Measurements from ENCODE around the gene ADGRD2. TPM values are rescaled to one million over a fixed set of nuclear protein-coding genes. Genes with fewer than 3 reads are reported as not detected.

ADGRD2 gene
- polyA plus RNA-seq, 2 of the 4 experiments (the other 2 are of a cell fraction), result not detected

DNA sequence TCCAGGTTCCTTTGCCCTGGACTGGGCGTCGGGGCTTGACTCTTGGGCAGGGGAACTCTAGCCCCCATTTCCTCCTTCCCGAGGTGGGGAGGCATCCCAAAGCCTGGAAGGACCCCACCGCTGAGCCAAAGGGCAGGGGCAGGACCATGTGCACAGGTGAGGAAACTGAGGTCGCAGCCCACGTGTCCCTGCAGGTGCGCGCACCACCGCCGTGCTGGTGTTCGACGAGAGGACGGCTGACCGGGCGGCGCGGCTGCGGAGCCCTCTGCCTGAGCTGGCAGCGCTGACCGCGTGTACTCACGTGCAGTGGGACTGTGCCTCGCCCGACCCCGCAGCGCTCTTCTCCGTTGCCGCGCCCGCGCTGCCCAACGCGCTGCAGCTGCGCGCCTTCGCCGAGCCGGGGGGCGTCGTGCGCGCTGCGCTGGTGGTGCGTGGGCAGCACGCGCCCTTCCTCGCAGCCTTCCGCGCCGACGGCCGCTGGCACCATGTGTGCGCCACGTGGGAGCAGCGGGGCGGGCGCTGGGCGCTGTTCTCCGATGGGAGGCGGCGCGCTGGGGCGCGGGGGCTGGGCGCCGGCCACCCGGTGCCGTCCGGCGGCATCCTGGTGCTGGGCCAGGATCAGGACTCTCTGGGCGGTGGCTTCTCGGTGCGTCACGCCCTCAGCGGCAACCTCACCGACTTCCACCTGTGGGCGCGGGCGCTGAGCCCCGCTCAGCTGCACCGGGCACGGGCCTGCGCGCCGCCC is 2.8 kb downstream of the ADGRD2 start (continued):
- TF ChIP-seq CHD2 (IDR thresholded peaks at IDR 0.05; ENCODE audit: low read length, partially characterized antibody) (no peak), ESRRA (IDR thresholded peaks at IDR 0.05; ENCODE audit: borderline replicate concordance, low read length) (no peak), PHF8 (IDR thresholded peaks at IDR 0.05; ENCODE audit: borderline replicate concordance, low read depth) (no peak), KDM1A (IDR thresholded peaks at IDR 0.05; ENCODE audit: low read depth) (no peak), JUN (IDR thresholded peaks at IDR 0.05) (no peak), CHD4 (IDR thresholded peaks at IDR 0.05; ENCODE audit: borderline replicate concordance) (no peak), CBX8 (IDR thresholded peaks at IDR 0.05) (no peak), NPAS2 (CRISPR knock-in tag; IDR thresholded peaks at IDR 0.05; ENCODE audit: borderline replicate concordance) (peak; percentile 49; the same call in 1 of the 2 replicates)
- TF ChIP-seq, protein P1, sequence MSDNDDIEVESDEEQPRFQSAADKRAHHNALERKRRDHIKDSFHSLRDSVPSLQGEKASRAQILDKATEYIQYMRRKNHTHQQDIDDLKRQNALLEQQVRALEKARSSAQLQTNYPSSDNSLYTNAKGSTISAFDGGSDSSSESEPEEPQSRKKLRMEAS (IDR thresholded peaks at IDR 0.05), result peak; percentile 76

DNA sequence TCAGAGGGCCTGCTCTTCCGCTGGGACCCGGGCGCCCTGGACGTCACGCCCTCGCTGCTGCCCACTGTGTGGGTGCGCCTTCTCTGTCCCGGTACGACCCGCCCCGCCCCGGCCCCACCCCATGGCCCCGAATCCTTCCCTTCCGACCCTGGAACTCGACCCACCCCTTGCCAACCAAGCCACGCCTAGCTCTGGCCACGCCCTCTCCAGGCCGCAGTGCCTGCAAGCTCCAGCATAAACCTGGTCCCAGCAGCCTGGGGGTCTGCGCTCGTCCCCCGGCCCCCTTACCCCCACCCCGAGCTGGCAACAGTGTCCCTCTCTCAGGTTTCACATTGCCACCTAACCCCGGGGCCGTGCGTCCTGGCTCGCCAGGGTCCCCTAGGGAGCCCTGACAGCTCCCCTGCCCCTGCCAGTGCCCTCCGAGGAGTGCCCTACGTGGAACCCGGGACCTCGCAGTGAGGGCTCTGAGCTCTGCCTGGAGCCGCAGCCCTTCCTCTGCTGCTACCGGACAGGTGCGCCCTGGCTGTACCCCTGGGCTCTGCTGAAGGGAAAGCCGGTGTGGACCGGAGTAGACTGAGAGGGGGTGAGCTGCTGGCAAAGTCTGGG is 3.4 kb downstream of the ADGRD2 start:
- DNase-seq (ENCODE audit: low read depth in 1 of 2, low spot score in 1 of 2) (peak; percentile 71 to 75), FAIRE-seq (no peak), ATAC-seq (peak; percentile 70 to 88)
- peak overlapping the region; percentile 79 to 84 for H3K27ac ChIP-seq
- peak overlapping the region; percentile 61 for H3K4me3 ChIP-seq
- peak overlapping the region; percentile 84 for H3K4me2 ChIP-seq
- H3K9me3 ChIP-seq, result no peaks in the 10 kb centered on the region
- TF ChIP-seq CBX8 (IDR thresholded peaks at IDR 0.05) (no peak), HOXB13 (CRISPR knock-in tag; IDR thresholded peaks at IDR 0.05; ENCODE audit: low read depth) (no peak), GATA3 (IDR thresholded peaks at IDR 0.05; ENCODE audit: borderline replicate concordance) (no peak)
- TF ChIP-seq, protein P2, sequence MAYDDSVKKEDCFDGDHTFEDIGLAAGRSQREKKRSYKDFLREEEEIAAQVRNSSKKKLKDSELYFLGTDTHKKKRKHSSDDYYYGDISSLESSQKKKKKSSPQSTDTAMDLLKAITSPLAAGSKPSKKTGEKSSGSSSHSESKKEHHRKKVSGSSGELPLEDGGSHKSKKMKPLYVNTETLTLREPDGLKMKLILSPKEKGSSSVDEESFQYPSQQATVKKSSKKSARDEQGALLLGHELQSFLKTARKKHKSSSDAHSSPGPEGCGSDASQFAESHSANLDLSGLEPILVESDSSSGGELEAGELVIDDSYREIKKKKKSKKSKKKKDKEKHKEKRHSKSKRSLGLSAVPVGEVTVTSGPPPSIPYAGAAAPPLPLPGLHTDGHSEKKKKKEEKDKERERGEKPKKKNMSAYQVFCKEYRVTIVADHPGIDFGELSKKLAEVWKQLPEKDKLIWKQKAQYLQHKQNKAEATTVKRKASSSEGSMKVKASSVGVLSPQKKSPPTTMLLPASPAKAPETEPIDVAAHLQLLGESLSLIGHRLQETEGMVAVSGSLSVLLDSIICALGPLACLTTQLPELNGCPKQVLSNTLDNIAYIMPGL (CRISPR knock-in tag; IDR thresholded peaks at IDR 0.05; ENCODE audit: borderline replicate concordance), result no peak
- ChIA-PET CTCF (interaction anchor here (0.5 to 2.4 kb wide), 10 partner anchors 9 to 98 kb away, joined by 3 to 13 read pairs (median 4); partner anchors contain the start of gene PSMB7), POLR2A (interaction anchor here (0.6 kb wide), 3 partner anchors 16 to 357 kb away, joined by 3 to 5 read pairs (median 3); no protein-coding TSS in a partner anchor)
- 77% methylated on average over 7 of the region's 35 CpGs for WGBS (ENCODE audit: missing lambda C conversion rate)
- H3K4me1 ChIP-seq, result peaks cover 7% of the 10 kb centered on the region; the same call in 2 of the 3 replicates

DNA sequence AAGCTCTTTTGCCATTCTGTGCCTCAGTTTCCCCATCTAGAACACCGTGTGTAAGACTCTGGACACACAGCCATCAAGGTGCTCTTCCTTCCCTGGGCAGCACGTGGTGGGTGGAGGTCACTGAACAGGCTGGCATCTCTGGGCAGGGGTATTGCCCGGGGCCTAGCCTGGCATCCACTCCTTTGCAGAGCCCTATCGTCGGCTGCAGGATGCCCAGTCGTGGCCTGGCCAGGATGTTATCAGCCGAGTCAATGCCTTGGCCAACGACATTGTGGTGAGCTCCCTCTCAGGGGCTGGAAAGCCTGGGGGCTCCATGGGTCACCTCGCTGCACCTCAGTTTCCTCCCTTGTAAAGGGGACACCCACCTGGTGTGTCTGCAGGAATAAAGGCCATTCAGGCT is 4.0 kb downstream of the ADGRD2 start:
- POLR2A ChIA-PET, result no interaction called here
- no peak for ATAC-seq
- no peak for FAIRE-seq
- Histone ChIP-seq H3K4me1 (peaks cover 7% of the 10 kb centered on the region; the same call in 2 of the 3 replicates), H3K9me3 (no peaks in the 10 kb centered on the region), H3K27ac (no peak overlapping the region), H3K4me3 (no peak overlapping the region), H3K4me2 (no peak overlapping the region)
- CTCF ChIA-PET, result interaction anchor here (0.9 to 2.4 kb wide), 8 partner anchors 8 to 98 kb away, joined by 3 to 13 read pairs (median 4); partner anchors contain the start of gene PSMB7
- no peak for DNase-seq (ENCODE audit: low read depth in 1 of 2, low spot score in 1 of 2)
- 60% methylated on average over 3 of the region's 9 CpGs for WGBS (ENCODE audit: missing lambda C conversion rate)
- TF ChIP-seq RCOR1 (IDR thresholded peaks at IDR 0.05; ENCODE audit: low read depth, low read length) (no peak), CHD4 (IDR thresholded peaks at IDR 0.05; ENCODE audit: borderline replicate concordance) (no peak), POLR2AphosphoS2 (conservative IDR thresholded peaks at IDR 0.05; ENCODE audit: low read length) (no peak), RFX5 (IDR thresholded peaks at IDR 0.05) (no peak), PHF8 (IDR thresholded peaks at IDR 0.05; ENCODE audit: borderline replicate concordance, low read depth) (no peak), MAZ (IDR thresholded peaks at IDR 0.05; ENCODE audit: borderline replicate concordance, low read depth, low read length) (no peak), FOSB (CRISPR knock-in tag; IDR thresholded peaks at IDR 0.05) (no peak), EHF (CRISPR knock-in tag; IDR thresholded peaks at IDR 0.05) (no peak), MAFK (IDR thresholded peaks at IDR 0.05; ENCODE audit: partially characterized antibody) (no peak)
- TF ChIP-seq, protein P3, sequence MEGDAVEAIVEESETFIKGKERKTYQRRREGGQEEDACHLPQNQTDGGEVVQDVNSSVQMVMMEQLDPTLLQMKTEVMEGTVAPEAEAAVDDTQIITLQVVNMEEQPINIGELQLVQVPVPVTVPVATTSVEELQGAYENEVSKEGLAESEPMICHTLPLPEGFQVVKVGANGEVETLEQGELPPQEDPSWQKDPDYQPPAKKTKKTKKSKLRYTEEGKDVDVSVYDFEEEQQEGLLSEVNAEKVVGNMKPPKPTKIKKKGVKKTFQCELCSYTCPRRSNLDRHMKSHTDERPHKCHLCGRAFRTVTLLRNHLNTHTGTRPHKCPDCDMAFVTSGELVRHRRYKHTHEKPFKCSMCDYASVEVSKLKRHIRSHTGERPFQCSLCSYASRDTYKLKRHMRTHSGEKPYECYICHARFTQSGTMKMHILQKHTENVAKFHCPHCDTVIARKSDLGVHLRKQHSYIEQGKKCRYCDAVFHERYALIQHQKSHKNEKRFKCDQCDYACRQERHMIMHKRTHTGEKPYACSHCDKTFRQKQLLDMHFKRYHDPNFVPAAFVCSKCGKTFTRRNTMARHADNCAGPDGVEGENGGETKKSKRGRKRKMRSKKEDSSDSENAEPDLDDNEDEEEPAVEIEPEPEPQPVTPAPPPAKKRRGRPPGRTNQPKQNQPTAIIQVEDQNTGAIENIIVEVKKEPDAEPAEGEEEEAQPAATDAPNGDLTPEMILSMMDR (IDR thresholded peaks at IDR 0.05), result no peak
- TF ChIP-seq, protein P4, sequence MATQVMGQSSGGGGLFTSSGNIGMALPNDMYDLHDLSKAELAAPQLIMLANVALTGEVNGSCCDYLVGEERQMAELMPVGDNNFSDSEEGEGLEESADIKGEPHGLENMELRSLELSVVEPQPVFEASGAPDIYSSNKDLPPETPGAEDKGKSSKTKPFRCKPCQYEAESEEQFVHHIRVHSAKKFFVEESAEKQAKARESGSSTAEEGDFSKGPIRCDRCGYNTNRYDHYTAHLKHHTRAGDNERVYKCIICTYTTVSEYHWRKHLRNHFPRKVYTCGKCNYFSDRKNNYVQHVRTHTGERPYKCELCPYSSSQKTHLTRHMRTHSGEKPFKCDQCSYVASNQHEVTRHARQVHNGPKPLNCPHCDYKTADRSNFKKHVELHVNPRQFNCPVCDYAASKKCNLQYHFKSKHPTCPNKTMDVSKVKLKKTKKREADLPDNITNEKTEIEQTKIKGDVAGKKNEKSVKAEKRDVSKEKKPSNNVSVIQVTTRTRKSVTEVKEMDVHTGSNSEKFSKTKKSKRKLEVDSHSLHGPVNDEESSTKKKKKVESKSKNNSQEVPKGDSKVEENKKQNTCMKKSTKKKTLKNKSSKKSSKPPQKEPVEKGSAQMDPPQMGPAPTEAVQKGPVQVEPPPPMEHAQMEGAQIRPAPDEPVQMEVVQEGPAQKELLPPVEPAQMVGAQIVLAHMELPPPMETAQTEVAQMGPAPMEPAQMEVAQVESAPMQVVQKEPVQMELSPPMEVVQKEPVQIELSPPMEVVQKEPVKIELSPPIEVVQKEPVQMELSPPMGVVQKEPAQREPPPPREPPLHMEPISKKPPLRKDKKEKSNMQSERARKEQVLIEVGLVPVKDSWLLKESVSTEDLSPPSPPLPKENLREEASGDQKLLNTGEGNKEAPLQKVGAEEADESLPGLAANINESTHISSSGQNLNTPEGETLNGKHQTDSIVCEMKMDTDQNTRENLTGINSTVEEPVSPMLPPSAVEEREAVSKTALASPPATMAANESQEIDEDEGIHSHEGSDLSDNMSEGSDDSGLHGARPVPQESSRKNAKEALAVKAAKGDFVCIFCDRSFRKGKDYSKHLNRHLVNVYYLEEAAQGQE (IDR thresholded peaks at IDR 0.05), result no peak
- TF ChIP-seq, protein P1 (IDR thresholded peaks at IDR 0.05), result no peak
- TF ChIP-seq, protein P5, sequence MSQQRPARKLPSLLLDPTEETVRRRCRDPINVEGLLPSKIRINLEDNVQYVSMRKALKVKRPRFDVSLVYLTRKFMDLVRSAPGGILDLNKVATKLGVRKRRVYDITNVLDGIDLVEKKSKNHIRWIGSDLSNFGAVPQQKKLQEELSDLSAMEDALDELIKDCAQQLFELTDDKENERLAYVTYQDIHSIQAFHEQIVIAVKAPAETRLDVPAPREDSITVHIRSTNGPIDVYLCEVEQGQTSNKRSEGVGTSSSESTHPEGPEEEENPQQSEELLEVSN (IDR thresholded peaks at IDR 0.05; ENCODE audit: borderline replicate concordance, low read depth), result no peak
